GM12875 (cell line): ENCODE data around the gene ATP13A5.

Source experiments
- H3K4me3 ChIP-seq: one replicate; pipeline ENCODE4 v1.5.1; 2011; ENCODE audit warnings: low read depth, low read length, control low read depth
- CTCF ChIP-seq: IDR thresholded peaks from 2 replicates; pipeline ENCODE4 v1.5.1; 2011; ENCODE audit warnings: low read depth, mild to moderate bottlenecking, control low read depth, inconsistent platforms, low read length, moderate library complexity, borderline replicate concordance; ENCODE audit not compliant: insufficient read depth

ATP13A5 gene

GRCh38 chr3:193230610-193231009 lies 147.9 kb downstream of the ATP13A5 start:
- H3K4me3 ChIP-seq = no peak overlapping the region
- no peak for TF ChIP-seq CTCF

GRCh38 chr3:193229851-193230420 lies 148.6 kb downstream of the ATP13A5 start:
- H3K4me3 ChIP-seq = no peak overlapping the region
- TF ChIP-seq CTCF = no peak

GRCh38 chr3:193228206-193228605 lies 150.3 kb downstream of the ATP13A5 start:
- TF ChIP-seq CTCF = no peak
- no peak overlapping the region for H3K4me3 ChIP-seq

- no peak for TF ChIP-seq CTCF
- H3K4me3 ChIP-seq = no peak overlapping the region
Observed at GRCh38 chr3:193225302-193226125, 153.0 kb downstream of the ATP13A5 start.
